Activated CD4-positive, alpha-beta T cell treated with anti-CD3 and anti-CD28 coated beads, Interleukin-2, amount 50 U/mL, for 16 hours (primary cell): ENCODE measurements around the gene CXCL16.
"Not testable (repeated sequence)": the region's sequence is repeated elsewhere in the genome, so short reads cannot be mapped to it uniquely, and the experiment has no call there.

Experiments used
- DNase-seq: peaks from one replicate; pipeline ENCODE4 v3.0.0-alpha.2; 2020

Gene CXCL16

DNA sequence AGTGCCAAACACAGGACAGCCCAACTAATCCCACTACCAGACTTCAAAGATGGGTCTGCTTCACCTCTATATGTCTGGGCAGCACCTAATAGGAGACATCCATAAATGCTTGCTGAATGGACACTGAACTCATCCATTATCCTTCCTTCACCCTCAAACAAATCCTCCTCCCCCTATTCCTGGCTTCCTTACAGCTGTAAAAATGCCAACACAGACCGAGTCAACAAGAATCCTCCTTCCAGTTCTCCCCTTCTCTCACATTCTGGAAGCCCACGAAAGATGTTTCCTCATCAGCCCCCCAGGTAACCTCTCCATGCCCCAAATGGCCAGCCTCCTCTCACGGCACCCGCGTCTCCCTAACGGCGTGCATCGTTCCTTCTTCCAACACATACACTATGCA is 48.0 kb downstream of the CXCL16 start:
- no peak for DNase-seq

DNA sequence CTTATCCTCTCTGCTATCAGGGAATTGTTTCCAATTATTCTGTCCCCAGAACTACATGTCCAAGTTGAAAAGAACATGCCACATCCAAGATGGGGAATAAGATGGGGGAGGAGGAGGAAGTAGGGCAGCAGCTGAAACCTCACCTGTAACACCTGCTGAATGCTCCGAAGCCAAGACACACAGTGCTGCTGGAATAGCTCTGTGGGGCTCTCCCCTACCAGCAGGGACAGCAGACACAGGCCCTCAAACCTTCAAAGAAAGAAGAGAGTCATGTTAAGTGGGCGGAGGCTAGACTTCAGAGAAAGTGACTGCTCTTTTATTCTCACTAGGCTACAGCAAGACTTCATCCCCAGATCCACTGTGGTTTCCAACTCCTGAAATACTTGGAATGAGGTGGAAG is 49.0 kb downstream of the CXCL16 start:
- DNase-seq: no peak

DNA sequence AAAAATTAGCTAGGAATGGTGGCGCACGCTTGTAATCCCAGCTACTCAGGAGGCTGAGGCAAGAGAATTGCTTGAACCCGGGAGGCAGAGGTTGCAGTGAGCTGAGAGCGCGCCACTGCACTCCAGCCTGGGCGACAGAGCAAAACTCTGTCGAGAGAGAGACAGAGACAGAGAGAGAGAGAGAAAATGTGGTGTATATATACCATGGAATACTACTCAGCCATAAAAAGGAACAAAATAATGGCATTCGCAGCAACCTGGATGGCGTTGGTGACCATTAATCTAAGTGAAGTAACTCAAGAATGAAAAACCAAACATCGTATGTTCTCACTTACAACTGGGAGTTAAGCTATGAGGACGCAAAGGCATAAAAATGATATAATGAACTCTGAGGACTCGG is 49.9 kb downstream of the CXCL16 start:
- DNase-seq: not testable (repeated sequence)

DNA sequence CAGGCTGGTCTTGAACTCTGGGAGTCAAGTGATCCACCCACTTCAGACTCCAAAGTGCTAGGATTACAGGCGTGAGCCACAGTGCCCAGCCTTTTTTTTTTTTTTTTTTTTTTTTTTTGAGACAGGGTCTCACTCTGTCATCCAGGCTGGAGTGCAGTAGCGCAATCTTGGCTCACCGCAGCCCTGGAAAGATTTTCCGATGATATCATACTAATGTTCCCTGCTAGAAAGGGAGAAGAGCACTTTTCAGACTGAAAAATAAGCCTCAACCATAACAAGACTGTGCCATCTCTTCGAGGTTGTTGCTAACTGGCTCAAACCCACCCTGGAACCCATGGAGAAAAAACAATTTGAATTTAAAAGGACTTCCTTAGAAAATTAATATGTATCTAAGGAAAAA is 56.0 kb downstream of the CXCL16 start:
- DNase-seq: not testable (repeated sequence)
